CD4-positive, alpha-beta T cell treated with Interleukin-12 subunit alpha and Interleukin-12 subunit beta, for 1 hour (primary cell): Measurements from ENCODE around the gene MALAT1.
"Not testable (repeated sequence)": the region's sequence is repeated elsewhere in the genome, so short reads cannot be mapped to it uniquely, and the experiment has no call there.

Source experiments
- DNase-seq: peaks from one replicate; pipeline ENCODE4 v3.0.0-alpha.2; 2020

MALAT1 gene

DNA sequence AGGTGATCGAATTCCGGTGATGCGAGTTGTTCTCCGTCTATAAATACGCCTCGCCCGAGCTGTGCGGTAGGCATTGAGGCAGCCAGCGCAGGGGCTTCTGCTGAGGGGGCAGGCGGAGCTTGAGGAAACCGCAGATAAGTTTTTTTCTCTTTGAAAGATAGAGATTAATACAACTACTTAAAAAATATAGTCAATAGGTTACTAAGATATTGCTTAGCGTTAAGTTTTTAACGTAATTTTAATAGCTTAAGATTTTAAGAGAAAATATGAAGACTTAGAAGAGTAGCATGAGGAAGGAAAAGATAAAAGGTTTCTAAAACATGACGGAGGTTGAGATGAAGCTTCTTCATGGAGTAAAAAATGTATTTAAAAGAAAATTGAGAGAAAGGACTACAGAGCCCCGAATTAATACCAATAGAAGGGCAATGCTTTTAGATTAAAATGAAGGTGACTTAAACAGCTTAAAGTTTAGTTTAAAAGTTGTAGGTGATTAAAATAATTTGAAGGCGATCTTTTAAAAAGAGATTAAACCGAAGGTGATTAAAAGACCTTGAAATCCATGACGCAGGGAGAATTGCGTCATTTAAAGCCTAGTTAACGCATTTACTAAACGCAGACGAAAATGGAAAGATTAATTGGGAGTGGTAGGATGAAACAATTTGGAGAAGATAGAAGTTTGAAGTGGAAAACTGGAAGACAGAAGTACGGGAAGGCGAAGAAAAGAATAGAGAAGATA lies at the start of gene MALAT1:
Gene MALAT1 (plus strand): TSS at position 69 of the 736 bp plus-strand sequence.
- peak; percentile 97 for DNase-seq

- not testable (repeated sequence) for DNase-seq
Observed at GRCh38 chr11:65451301-65451700, 47.5 kb upstream of the MALAT1 start.

DNA sequence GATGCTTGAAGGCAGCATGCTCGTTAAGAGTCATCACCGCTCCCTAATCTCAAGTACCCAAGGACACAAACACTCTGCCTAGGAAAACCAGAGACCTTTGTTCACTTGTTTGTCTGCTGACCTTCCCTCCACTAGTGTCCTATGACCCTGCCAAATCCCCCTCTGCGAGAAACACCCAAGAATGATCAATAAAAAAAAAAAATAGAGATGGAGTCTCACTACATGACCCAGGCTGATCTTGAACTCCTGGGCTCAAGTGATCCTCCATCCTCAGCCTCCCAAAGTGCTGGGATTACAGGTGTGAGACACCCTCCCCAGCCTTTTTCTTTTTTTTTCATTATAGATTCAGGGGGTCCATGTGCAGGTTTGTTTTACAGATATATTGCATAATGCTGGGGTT lies 46.6 kb upstream of the MALAT1 start:
- not testable (repeated sequence) for DNase-seq

DNA sequence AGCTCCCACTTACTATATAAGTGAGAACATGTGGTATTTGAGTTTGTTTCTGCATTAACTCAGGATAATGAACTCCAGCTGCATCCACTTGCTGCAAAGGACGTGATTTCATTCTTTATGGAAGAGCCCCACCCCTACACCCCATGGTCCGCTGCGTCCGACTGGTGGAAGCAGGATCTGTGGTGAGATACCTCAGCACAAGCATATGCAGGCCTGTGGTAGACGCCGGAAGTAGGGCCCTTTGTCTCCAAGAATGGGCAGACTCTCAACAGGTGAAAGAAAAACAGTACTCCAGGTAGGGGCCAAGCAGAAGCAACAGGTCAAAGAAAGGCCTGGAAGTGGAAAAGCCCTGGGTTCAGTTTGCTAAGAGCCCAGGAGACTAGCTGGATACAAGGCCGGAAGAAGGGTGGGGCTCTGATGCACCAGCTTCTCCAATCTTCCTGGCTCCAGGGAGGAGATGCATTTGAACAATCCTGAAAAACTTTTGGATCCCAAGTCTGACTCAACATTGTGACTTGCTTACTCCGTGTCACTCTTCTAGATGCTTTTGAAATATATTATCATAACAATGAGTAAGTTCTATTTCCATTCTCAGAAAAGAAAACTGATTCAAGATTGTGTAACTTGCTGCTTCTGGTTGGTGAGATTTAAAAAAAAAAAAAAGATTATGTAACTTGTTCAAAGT lies 45.9 kb upstream of the MALAT1 start:
- DNase-seq = no peak

- DNase-seq = no peak
Observed at GRCh38 chr11:65454311-65454695, 44.5 kb upstream of the MALAT1 start.

DNA sequence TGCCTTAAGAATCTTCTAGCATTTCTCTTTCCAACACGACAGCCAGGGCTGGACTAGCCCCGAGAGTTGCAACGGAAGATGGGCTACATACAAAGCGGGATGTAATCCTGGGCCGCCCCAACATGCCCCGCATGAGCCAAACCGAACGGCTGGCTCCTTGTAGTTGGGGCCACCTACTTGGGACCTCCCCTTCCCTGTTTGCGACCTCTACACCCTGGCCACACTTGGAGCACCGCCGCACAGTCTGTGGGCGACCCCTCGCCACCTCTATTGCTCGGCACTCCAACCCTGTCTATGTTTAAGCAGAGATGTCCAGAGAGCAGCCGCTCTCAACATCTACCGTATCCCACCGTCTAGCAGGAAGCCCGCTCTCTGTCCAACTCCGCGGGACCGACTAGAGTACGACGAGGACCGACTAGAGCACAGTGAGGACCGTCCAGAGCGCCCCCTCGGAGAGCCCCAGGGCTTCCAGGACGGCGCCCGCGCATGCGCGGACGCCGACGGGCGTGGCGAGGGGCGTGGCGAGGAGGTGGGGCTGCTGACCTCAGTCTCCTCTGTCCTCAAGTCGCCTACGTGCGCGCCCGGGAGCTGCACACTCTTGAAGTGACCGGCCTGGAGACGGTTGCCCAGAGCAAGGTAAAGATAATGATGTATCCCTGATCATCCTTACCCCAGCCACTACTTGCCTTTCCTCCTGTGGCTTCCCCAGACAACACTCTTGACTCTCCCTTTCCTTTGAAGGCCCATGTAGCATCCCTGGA lies 44.0 kb upstream of the MALAT1 start:
- DNase-seq = peak; percentile 87

- DNase-seq = no peak
Observed at GRCh38 chr11:65456418-65456817, 42.4 kb upstream of the MALAT1 start.

- no peak for DNase-seq
Observed at GRCh38 chr11:65459552-65459951, 39.3 kb upstream of the MALAT1 start.

GRCh38 chr11:65465471-65465870 lies 33.4 kb upstream of the MALAT1 start:
- DNase-seq = not testable (repeated sequence)

DNA sequence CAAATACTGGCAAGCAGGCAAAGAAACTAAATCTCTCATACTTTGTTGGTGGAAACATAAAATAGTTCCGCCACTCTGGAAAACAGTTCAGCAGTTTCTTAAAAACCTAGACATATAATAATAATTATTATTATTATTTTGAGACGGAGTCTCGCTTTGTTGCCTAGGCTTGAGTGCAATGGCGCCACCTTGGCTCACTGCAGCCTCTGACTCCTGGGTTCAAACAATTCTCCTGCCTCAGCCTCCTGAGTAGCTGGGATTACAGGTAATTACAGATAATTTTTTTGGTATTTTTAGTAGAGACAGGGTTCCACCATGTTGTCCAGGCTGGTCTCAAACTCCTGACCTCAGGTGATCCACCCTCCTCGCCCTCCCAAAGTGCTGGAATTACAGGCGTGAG lies 31.5 kb upstream of the MALAT1 start:
- not testable (repeated sequence) for DNase-seq

DNA sequence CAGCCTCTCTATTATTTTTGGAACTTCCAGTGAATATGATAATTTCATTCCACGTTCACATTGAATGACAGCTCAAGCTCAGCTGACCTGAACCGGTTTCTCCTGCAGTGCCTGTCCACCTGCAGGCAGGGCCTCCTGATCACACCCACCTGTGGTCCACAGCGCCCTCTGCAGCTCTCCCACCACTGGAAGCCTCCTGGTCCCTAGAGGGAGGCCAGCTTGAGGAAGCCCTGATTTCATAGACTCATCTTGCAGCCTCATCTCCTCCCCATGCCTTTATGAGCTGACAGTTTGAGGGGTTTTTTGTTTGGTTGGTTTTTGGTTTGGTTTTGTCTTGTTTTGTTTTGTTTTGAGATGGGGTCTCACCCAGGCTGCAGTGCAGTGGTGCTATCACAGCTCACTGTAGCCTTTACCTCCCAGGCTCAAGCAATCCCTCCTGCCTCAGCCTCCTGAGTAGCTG lies 29.9 kb upstream of the MALAT1 start:
- DNase-seq = peak; percentile 71

- no peak for DNase-seq
Observed at GRCh38 chr11:65470433-65471049, 28.3 kb upstream of the MALAT1 start.

DNA sequence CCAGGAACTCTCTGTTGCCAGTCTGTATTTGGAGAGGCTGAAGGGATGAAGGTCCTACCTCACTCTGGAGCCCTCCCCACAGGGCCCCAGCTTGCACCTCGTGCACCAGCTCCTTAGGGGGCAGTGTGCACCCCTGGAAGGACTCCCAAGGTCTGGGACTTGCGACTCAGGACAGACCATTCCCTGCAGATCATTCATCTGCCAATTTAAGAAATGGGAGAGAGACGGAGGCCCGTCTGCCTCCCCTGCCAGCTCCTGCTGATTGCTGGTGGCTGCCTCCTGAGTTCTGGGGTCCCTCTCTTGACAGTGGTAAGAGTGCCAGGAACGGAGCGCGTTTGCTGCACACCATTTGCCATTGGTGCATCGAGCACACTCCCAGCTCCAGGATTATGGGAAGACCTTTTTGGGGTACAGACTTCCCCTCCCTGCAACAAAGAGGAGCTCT lies 27.4 kb upstream of the MALAT1 start:
- DNase-seq = peak; percentile 40

- DNase-seq = not testable (repeated sequence)
Observed at GRCh38 chr11:65472588-65473277, 26.1 kb upstream of the MALAT1 start.

- no peak for DNase-seq
Observed at GRCh38 chr11:65473278-65473860, 25.5 kb upstream of the MALAT1 start.

- DNase-seq = no peak
Observed at GRCh38 chr11:65474864-65475263, 24.0 kb upstream of the MALAT1 start.

DNA sequence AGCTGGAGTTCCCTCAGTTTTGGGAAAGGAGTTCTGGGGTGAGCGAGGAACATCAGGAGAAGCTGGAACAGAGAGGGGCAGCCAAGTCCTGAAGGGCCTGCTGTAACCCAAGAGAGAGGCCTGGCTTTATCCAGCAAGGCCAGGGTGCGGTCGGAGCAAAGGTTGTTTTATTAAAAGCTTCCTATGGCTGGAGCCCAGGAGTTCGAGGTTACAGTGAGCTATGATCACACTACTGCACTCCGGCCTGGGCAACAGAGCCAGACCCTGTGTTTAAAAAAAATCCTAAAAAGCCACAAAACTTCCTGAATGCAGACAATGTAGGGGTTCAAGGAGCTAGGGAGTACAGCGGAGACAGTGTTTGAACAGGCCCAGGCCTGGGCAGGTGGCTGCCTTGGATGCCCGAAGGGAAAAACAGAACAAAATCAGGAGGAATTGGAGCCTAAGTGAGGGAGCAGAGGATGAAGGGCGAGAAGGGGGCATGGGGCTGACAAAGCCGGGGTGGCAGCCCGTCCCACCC lies 22.2 kb upstream of the MALAT1 start:
- no peak for DNase-seq

DNA sequence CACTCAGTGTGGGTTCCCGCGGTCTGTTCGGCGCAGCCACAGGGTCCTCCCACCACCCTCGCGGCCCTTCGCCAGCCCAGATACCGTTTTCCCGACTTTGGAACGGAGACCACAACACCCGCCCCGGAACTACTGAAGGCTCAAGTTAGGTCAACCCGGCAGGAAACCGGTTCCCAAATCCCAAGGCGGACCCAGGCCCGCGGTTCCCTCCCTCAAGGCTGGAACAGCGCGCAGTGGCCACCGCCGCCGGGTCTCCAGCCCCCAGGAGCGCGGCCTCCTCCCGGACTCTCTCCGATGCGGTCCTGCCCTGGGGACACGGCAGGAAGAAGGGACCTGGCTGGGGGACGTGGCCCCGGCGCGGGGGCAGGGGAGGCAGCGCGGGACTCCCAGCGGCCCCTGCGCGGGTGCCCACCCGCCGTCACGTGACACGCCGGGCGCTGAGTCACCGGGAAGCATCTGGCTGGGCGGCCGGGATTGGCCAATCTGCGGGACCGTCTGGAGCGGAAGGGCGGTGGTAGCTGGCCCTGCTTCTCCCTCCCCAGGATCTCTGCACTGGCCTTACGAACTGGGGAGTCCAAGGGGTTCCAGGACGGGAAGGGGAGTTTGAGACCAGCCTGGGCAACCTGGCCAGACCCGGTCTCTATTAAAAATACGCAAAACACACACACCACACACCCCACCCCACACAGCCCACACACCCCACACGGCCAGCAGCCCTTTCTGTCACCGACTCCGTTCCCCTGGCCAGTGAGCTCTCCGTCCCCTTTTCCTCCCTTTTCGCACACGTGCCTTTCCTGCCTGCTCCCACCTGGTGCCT lies 21.5 kb upstream of the MALAT1 start:
- peak; percentile 90 for DNase-seq

GRCh38 chr11:65478388-65479183 lies 20.3 kb upstream of the MALAT1 start:
- no peak for DNase-seq
